DMS 273 (cell line): ENCODE measurements around the gene NOL4.
"Not testable (repeated sequence)": the region's sequence is repeated elsewhere in the genome, so short reads cannot be mapped to it uniquely, and the experiment has no call there.

ENCODE experiments used
- DNase-seq: peaks from one replicate; lab custom pipeline; 2025; ENCODE audit not compliant: unreplicated experiment; lab: John Stamatoyannopoulos, UW

NOL4 gene

DNA sequence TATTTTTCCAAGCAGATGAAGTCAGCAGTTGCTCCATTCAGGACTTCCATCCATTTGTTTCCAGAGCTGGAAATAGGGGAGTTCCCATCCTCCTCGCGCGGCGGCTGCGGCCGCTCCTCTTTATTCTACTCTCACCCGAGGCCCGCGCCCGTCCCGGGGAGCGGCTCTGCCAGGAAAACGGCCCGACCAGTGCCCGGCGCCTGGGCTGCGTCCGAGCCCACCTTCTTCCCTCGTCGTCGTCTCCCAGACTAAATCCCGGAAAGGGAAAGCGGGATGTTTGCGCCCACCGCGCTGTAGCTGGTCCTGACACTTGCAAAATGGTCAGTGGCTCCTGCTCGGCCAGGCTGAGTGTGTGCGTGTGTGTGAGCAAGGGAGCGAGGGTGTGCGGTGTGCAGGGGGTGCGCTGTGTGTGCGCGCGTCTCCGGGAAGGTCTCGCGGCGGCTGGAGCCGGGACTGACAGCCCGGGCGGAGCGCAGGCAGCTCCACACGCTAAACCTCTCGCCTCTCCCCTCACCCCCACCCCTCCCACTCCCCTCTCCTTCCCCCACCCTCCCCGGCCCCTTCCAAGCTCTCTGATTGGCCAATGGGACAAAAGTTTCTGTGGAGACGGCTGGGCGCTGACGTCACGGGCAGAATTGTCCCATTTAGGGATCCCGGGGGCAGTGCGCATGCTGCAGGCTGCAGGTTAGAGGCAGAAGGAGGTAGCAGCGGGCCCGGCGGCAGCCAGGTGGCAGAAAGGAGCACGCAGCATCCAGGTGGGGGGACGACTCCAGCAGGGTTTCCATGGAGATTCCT, at the start of gene NOL4:
Gene NOL4 (minus strand): TSS at position 491 of the 795 bp plus-strand sequence. CDS start 1,660 bp downstream, outside the sequence.
- peak; percentile 62 for DNase-seq

- not testable (repeated sequence) for DNase-seq
These were observed 41.3 kb upstream of the NOL4 start for GRCh38 chr18:34266029-34266428.

GRCh38 chr18:34261865-34262780, 37.4 kb upstream of the NOL4 start:
- DNase-seq = no peak

DNA sequence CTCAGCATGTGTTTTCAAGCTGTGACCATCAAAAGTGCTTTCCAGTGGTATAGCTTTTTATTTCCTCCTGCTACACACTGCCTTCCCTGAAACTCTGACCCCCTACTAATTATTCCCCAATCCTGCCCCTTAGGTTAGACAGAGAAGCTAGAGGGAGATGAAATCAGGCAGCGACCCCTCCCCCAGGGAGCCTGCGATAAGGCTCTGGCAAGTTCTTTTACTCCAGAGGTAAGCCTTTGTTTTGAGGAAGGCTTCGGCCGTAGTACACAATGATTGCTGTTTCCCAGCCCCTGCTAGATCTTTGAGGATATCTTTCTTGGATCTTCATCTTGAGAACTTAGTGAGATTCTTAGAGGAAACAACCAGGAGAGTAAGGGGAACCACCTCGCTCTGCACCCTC, 33.5 kb upstream of the NOL4 start:
- DNase-seq = no peak

DNA sequence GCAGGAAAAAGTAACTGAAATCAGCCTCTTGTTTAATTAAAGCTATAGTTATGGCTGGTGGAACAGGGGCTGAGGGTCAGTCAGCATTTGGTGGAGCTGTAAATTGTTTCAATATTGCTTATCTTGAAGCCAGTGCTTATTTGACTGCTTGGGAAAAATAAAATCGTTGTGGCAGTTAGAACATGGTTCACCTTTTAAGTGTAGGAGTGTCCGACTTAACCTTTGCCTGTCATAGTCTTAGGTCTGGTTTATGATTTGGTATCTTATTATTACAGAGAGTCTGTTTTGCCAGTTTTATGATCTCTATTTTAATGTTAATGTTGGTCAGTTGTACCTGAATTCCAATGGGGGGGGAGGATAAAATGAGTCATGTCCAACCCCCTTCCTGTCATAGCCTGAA, 27.2 kb upstream of the NOL4 start:
- DNase-seq = no peak

- no peak for DNase-seq
These were observed 24.0 kb upstream of the NOL4 start for GRCh38 chr18:34248727-34249126.

- no peak for DNase-seq
These were observed 18.0 kb upstream of the NOL4 start for GRCh38 chr18:34242739-34243138.

DNA sequence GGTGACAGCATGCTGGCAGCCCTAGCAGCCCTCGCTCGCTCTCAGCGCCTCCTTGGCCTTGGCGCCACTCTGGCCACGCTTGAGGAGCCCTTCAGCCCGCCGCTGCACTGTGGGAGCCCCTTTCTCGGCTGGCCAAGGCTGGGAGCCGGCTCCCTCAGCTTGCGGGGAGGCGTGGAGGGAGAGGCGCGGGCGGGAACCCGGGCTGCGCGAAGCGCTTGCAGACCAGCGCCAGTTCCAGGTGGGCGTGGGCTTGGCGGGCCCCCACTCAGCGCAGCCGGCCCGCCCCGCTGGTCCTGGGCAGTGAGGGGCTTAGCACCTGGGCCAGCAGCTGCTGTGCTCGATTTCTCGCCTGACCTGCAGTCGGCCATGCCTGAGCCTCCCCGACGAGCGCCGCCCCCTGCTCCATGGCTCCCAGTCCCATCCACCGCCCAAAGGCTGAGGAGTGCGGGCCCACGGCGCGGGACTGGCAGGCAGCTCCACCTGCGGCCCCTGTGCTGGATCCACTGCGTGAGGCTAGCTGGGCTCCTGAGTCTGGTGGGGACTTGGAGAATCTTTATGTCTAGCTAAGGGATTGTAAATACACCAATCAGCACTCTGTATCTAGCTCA, 9.2 kb upstream of the NOL4 start:
- not testable (repeated sequence) for DNase-seq

GRCh38 chr18:34225218-34225553, 473 bp upstream of the NOL4 start:
- DNase-seq = no peak

DNA sequence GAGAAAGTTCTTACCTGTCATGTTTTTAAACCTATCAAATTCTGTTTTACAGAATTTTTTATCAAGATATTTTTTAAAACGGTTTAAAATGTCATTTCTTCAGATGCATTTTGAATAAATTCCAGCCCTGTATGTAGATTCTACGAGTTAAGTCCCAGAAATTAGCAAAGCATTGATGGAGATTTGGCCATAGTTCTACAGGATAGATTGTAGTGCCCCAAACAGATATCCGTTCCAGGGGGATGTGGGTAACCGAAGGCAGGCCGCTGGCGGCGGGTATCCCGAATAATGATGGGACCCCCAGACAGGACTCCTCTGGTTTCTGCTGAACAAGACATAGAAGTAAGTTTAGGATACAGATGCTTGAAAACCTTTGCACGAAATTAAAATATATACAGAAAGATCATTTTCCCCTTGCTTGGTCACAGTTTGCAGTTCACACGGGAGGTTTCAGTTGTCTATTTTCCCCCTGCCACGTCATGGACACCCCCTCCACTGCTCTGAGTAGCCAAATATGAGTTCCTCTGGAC, 755 bp downstream of the NOL4 start:
- no peak for DNase-seq

GRCh38 chr18:34223164-34223892, 1.4 kb downstream of the NOL4 start:
- peak; percentile 32 for DNase-seq

DNA sequence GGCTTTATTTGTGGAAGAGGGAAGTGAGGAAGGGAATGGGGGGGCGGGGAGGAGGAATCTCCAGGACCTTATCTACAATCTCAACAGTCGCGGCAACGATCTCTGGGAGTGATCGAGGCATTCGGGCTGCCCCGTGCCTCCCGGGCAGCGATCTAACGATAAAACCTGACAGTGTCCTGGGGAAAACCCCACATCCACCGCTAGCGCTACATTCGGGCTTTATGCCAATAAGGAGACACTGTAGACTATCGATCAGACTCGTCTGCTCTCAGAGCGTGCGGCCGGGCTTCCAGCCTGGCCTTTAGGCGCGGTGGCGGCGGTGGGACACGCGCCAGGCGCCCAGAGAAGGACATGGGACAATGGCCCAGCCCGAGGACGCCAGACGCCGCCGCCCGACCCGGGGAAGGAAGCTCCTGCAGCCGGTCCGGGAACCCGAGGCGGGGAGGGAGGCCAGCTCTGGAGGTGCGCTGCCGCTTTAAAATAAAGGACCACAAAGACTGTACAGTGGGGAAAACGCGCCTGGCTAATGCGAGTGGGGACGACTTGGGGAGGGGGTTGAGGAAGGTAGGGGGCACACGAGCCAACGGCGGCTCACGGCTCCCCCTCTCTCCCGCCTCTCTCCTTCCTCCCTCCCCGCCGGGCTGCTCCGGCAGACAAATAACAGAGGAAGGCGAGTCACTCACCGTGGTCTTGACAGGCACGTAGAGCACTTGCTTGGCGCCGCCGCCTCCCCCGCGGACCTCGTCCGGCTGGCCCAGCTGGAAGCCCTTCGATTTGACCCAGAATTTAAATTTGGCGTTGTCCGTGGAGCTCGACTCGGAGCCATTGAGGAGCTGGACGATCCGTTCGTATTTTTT, 2.2 kb downstream of the NOL4 start:
- DNase-seq = peak; percentile 32

- peak; percentile 25 for DNase-seq
These were observed 2.8 kb downstream of the NOL4 start for GRCh38 chr18:34221971-34222306.

DNA sequence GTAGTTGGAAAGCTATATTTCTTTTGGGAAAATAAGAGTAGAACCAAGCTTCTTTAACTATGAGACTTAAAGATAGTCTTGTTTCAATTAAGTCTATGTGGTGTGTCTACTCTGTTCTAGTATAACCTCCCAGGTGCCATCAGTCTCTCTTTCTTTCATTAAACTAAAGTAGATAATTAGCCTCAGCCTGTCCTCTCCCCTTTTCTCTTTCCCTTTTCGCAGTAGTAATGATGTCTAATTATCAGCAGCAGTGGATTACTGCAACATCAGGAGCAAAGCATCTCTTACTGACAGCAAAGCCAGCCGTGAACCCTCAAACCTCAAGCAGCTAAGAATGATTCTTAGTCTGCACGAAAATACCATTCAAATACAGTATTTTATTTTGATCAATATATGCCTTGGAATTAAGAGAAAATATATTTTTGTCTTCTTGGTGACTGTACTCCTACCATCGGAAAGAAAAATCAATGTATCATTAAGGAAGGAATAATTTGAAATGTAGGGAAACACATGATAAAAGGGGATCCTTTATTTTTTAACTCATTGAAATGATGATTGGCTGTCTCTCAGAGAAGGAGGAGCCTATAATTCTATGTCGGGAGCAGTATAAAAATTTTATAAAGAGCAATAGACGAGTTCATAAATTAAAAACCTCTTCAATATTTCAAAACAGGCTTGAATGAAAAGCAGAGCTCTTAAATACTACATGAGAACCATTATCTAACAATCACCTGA, 4.5 kb downstream of the NOL4 start:
- DNase-seq = no peak

- DNase-seq = no peak
These were observed 5.1 kb downstream of the NOL4 start for GRCh38 chr18:34219651-34220050.

DNA sequence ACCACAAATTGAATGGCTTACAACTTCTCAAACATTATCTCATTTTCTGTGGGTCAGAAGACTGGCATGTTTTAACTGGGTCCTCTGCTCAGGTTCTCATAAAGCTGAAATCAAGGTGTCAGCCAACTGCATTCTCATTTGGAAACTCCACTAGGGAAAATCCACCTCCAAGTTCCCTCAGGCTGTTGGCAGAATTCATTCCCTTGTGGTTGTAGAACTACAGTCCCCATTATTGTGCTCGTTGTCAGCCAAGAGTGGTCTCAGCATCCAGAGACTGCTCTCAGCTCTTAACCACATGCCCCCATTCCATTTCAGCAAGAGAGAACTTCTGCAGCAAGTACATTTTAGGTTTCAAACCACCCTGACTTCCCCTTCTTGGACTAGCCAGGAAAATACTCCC, 12.2 kb downstream of the NOL4 start:
- no peak for DNase-seq

DNA sequence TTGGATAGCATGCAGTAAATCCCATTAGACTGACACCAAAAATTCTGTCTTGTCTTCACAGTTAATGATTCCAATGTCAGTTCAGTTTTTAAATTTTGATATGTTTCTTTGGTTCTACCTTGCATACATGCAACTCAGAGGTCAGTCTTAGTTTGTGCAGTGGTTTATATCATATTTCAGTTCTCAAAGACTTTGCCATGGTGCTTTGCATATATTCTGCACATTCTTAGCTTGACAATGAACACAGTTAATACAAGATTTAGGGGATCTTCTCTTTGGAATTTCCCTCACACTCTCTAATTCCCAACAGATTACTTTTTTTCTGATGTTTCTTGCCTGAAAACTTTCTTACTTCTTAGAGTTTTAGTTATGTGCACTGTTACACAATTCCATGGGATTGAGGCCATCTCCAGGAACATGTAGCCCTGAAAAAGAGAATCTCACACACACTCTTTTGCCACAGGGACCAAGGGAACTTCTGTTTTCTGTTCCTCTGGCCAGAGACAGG, 17.3 kb downstream of the NOL4 start:
- no peak for DNase-seq

DNA sequence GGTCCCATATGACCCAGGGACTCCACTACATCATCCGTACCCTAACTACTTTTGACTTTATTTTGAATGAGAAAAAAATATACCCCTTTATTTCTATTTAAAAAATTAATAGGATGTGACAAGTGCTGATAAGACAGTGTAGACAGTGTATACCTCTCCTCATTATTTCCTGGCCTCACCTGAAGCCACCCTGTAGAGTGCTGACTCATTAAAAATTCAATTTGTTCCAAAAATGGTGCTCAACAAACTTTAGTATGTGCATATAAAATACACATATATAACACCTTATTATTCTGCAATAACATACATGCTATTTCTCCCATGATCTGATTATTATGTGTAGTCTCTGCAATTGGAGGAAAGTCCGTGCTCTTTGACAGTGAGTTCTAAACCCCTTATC, 20.8 kb downstream of the NOL4 start:
- no peak for DNase-seq

- no peak for DNase-seq
These were observed 28.5 kb downstream of the NOL4 start for GRCh38 chr18:34196256-34196655.
